Cardiac fibroblast (primary cell): ENCODE data around the gene TDRD9.

Source experiments
- DNase-seq, 2 donors: peaks; one replicate each; pipeline versions ENCODE4 v3.0.0 to v3.0.0-alpha.2; 2010; ENCODE audit warnings: low read depth in 2 of 2
- H3K4me3 ChIP-seq, 2 donors: replicated peaks in 1 of 2; 1 replicate in 1 of 2; 2 replicates in 1 of 2; pipeline ENCODE4 v1.5.1; 2011; ENCODE audit warnings: low read depth in 2 of 2, low read length in 2 of 2, mild to moderate bottlenecking in 2 of 2, moderate library complexity in 1 of 2
- CTCF ChIP-seq: IDR thresholded peaks from one replicate; pipeline ENCODE4 v1.5.1; 2011; ENCODE audit warnings: low read depth, mild to moderate bottlenecking, low read length, inconsistent platforms

TDRD9 gene

GRCh38 chr14:104031384-104031783 lies 103.1 kb downstream of the TDRD9 start:
- no peak overlapping the region for H3K4me3 ChIP-seq
- no peak for TF ChIP-seq CTCF
- DNase-seq: no peak

- DNase-seq: peak in 1 of 2 donors; percentile 8
- TF ChIP-seq CTCF: no peak
- H3K4me3 ChIP-seq: no peak overlapping the region
These were observed 106.9 kb downstream of the TDRD9 start for GRCh38 chr14:104034976-104035699.

- no peak for TF ChIP-seq CTCF
- no peak overlapping the region for H3K4me3 ChIP-seq
- DNase-seq: no peak
These were observed 108.0 kb downstream of the TDRD9 start for GRCh38 chr14:104036212-104036611.

GRCh38 chr14:104037074-104037473 lies 108.8 kb downstream of the TDRD9 start:
- TF ChIP-seq CTCF: no peak
- no peak overlapping the region for H3K4me3 ChIP-seq
- no peak for DNase-seq

GRCh38 chr14:104037903-104038302 lies 109.6 kb downstream of the TDRD9 start:
- H3K4me3 ChIP-seq: no peak overlapping the region
- TF ChIP-seq CTCF: no peak
- no peak for DNase-seq

- H3K4me3 ChIP-seq: no peak overlapping the region
- no peak for DNase-seq
- TF ChIP-seq CTCF: no peak
These were observed 111.0 kb downstream of the TDRD9 start for GRCh38 chr14:104039214-104039613.

- no peak for DNase-seq
- H3K4me3 ChIP-seq: no peak overlapping the region
- no peak for TF ChIP-seq CTCF
These were observed 112.3 kb downstream of the TDRD9 start for GRCh38 chr14:104040539-104040938.
